Transverse colon (tissue), 4 donors: ENCODE measurements around the gene MSI2.

Experiments used
- CTCF ChIP-seq, 5 experiments: fragments of 200-600 bp in 3 of 5; fragments of 450-650 bp in 2 of 5; sonication (generic) in 3 of 5; IDR thresholded peaks; 1 replicate in 2 of 5; 2 replicates in 3 of 5; pipeline ENCODE4 v1.5.1; 2016 to 2017; ENCODE audit warnings: antibody characterized with exemption in 5 of 5, inconsistent platforms in 3 of 5, mild to moderate bottlenecking in 2 of 5, moderate library complexity in 1 of 5
- POLR2A ChIP-seq: fragments of 450-650 bp; IDR thresholded peaks from one replicate; pipeline ENCODE4 v1.6.1; 2016; ENCODE audit warnings: antibody characterized with exemption, mild to moderate bottlenecking, moderate library complexity
- POLR2AphosphoS5 ChIP-seq, 3 donors: sonication (generic); formaldehyde crosslinking; IDR thresholded peaks; one replicate each; pipeline ENCODE4 v1.6.1; 2016; ENCODE audit warnings: antibody characterized with exemption in 3 of 3

DNA sequence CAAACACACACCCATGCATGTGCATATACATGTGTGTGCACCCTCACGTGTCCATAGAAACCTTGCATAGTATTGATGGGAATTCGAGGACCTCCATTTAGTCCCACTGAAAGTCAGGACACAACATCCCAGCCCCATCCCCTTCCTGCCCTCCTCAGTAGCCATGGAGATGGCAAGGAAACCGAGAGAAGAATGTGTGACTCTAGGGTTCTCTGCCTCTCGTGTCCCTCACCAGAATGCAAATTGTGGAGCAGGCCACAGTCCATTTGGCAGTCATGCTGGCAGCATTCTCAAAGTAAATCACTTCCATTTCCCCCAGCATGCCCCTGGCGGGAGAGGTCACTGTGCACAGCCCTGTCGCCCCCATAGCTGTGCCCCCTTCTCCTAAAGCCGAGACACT lies 141.1 kb downstream of the MSI2 start:
- TF ChIP-seq POLR2A, result no peak
- TF ChIP-seq CTCF (IDR thresholded peaks at IDR 0.05), result no peak
- TF ChIP-seq POLR2AphosphoS5 (IDR thresholded peaks at IDR 0.05), result no peak
